ENCODE data around the gene UROC1. TPM values are rescaled to one million over a fixed set of nuclear protein-coding genes. Genes with fewer than 3 reads are reported as not detected.

UROC1 gene
- total and polyA plus RNA-seq, 12 donors: 0.01 TPM; not detected in 11

DNA sequence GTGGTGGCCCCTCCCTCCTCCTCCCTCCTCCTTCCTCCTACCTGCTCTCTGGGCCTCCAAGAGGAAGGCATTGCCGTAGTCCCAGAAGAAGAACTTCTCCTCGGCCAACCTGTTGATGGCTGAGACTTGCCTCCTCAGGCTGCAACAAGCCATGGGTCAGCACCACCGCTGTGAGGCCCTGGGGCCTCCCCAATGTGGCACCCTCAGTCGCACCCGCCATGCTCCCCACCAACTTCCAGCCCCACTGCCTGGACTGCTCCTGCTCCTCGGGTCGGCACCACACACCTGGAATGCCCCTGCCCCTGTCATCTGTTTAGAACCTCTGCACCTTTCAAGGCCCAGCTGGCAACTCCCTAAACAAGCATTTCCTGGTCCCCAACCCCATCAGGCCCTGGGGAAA lies 17.6 kb downstream of the UROC1 start:
- no peaks in the 10 kb centered on the region for H3K4me1 ChIP-seq
- ATAC-seq: no peak
- H3K4me3 ChIP-seq: no peak overlapping the region
- TF ChIP-seq, protein P1, sequence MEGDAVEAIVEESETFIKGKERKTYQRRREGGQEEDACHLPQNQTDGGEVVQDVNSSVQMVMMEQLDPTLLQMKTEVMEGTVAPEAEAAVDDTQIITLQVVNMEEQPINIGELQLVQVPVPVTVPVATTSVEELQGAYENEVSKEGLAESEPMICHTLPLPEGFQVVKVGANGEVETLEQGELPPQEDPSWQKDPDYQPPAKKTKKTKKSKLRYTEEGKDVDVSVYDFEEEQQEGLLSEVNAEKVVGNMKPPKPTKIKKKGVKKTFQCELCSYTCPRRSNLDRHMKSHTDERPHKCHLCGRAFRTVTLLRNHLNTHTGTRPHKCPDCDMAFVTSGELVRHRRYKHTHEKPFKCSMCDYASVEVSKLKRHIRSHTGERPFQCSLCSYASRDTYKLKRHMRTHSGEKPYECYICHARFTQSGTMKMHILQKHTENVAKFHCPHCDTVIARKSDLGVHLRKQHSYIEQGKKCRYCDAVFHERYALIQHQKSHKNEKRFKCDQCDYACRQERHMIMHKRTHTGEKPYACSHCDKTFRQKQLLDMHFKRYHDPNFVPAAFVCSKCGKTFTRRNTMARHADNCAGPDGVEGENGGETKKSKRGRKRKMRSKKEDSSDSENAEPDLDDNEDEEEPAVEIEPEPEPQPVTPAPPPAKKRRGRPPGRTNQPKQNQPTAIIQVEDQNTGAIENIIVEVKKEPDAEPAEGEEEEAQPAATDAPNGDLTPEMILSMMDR (IDR thresholded peaks at IDR 0.05): no peak
- no peaks in the 10 kb centered on the region for H3K9me3 ChIP-seq
- no peak for DNase-seq
- no peaks in the 10 kb centered on the region for H3K27me3 ChIP-seq
- no peak overlapping the region for H3K27ac ChIP-seq
- H3K36me3 ChIP-seq: no peaks in the 10 kb centered on the region
- intact Hi-C loops (cut with DNase I): no loop called here
- 90 to 93% methylated on average over 7 of the region's 7 CpGs for WGBS, 2 donors

DNA sequence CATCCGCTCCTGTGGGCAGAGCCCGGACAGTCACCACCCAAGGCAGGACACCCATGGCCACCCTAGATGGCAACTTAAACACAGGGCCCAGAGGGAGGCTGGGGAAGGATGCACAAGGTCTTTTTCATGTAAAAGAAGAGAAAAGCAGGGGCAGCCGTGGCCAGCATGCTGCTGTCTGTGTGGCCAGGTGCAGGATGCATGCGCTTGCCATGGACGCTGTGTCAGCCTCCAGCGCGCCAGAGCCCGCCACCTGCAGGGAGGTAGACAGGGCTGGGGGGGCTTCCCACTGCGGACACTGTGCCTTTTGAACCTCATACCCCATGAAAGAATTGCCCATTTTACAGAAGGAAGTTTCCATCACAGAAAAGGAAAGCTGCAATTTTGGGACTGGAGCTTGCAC lies 18.2 kb downstream of the UROC1 start:
- intact Hi-C loops (cut with DNase I): no loop called here
- Histone ChIP-seq H3K4me3 (no peak overlapping the region), H3K9me3 (no peaks in the 10 kb centered on the region), H3K27ac (no peak overlapping the region), H3K27me3 (no peaks in the 10 kb centered on the region), H3K36me3 (no peaks in the 10 kb centered on the region), H3K4me1 (no peaks in the 10 kb centered on the region)
- TF ChIP-seq, protein P1 (IDR thresholded peaks at IDR 0.05): no peak
- ATAC-seq (no peak), DNase-seq (no peak)
- 91 to 94% methylated on average over 9 of the region's 9 CpGs for WGBS, 2 donors

GRCh38 chr3:126498929-126499328 lies 18.6 kb downstream of the UROC1 start:
- ATAC-seq: no peak
- no peaks in the 10 kb centered on the region for H3K4me1 ChIP-seq
- no peaks in the 10 kb centered on the region for H3K36me3 ChIP-seq
- no peak for DNase-seq
- H3K27ac ChIP-seq: no peak overlapping the region
- WGBS, 2 donors: 63 to 79% methylated on average over 10 of the region's 10 CpGs
- no peaks in the 10 kb centered on the region for H3K9me3 ChIP-seq
- TF ChIP-seq, protein P1 (IDR thresholded peaks at IDR 0.05): no peak
- H3K4me3 ChIP-seq: no peak overlapping the region
- no peaks in the 10 kb centered on the region for H3K27me3 ChIP-seq
- intact Hi-C loops (cut with DNase I): no loop called here

DNA sequence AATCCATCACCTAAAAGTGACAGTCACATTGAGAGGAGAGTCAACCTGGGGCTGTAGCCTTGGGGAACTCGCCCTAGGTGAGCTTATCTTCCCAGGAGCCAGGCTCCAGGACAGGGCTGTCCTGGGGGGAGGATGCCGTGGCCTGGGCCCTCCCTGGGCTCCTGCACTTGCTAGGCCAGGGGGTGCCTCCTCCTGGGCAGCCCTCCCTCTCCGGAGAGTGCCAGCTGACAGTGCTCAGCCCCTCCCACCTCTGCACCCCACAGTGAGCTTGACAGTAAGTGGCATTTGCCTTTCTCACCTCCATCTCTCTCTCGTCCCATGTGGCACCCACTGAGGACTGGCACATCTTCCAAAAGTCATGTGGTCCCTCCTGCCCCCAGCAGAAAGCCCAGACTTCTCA lies 19.1 kb downstream of the UROC1 start:
- TF ChIP-seq, protein P1 (IDR thresholded peaks at IDR 0.05): no peak
- no peak overlapping the region for H3K4me3 ChIP-seq
- ATAC-seq: peak in 1 of 8 donors; percentile 9
- no peaks in the 10 kb centered on the region for H3K9me3 ChIP-seq
- H3K27ac ChIP-seq: no peak overlapping the region
- no peaks in the 10 kb centered on the region for H3K4me1 ChIP-seq
- DNase-seq: no peak
- WGBS, 2 donors: 70 to 77% methylated on average over 4 of the region's 4 CpGs
- intact Hi-C loops (cut with DNase I): no loop called here
- H3K27me3 ChIP-seq: no peaks in the 10 kb centered on the region
- H3K36me3 ChIP-seq: no peaks in the 10 kb centered on the region

DNA sequence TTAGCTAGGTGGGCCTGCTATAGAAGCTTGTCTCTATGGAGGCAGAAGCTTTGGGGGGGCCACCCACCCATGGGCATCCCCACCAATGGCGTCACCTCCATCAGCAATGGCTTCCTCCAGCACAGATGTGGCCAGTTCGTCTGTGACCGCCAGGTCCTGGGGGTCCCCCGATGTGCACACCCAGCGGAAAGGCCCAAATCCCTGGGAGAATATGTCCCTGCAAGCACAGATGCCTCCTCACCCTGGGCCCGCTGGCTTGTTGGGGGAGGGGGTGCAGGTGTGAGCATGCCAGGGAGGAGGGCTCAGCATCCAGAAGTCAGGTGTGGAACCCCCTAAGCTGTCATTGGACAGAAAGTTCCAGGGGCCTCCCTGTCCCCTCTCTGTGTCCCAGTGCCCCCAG lies 19.6 kb downstream of the UROC1 start:
- Histone ChIP-seq H3K9me3 (no peaks in the 10 kb centered on the region), H3K27ac (no peak overlapping the region), H3K4me1 (no peaks in the 10 kb centered on the region), H3K4me3 (no peak overlapping the region), H3K36me3 (no peaks in the 10 kb centered on the region), H3K27me3 (no peaks in the 10 kb centered on the region)
- DNase-seq (no peak), ATAC-seq (no peak)
- 92 to 93% methylated on average over 6 of the region's 6 CpGs for WGBS, 2 donors
- intact Hi-C loops (cut with DNase I): no loop called here
- TF ChIP-seq, protein P1 (IDR thresholded peaks at IDR 0.05): no peak
